ENCODE data around the gene CATSPERZ.
A peak's percentile ranks its signal among the peaks of the same experiment; 100 is the strongest.
"Not testable (repeated sequence)": the region's sequence is repeated elsewhere in the genome, so short reads cannot be mapped to it uniquely, and the experiment has no call there.

Gene CATSPERZ

DNA sequence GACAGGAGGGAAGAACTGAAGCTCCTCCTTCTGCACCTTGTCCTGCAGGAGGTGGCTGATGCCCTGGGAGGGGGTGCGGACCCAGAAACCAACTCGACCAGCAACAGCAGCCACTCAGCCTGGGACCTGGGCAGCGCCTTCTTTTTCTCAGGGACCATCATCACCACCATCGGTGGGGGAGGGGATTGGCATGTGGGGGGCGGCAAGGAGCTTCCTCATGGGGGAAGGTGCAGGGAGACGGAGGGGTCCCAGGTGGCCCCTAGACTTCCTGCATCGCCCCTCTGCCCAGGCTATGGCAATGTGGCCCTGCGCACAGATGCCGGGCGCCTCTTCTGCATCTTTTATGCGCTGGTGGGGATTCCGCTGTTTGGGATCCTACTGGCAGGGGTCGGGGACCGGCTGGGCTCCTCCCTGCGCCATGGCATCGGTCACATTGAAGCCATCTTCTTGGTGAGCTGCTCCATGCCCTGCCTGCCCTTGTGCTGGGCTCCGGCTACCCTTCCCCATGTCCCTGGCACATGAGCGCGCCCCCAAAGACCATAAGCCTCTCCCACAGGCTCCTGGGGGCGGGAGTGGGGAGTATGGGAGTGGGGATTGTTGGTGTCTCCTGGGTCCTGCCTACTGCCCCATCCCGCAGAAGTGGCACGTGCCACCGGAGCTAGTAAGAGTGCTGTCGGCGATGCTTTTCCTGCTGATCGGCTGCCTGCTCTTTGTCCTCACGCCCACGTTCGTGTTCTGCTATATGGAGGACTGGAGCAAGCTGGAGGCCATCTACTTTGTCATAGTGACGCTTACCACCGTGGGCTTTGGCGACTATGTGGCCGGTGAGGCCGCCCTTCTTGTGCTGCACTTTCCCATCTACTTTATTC is 3.1 kb upstream of the CATSPERZ start:
- TF ChIP-seq GATA1 (IDR thresholded peaks at IDR 0.05; ENCODE audit: low read depth, low read length) (no peak), POLR2A (IDR thresholded peaks at IDR 0.05; ENCODE audit: low read length) (no peak)
- no peak for DNase-seq

DNA sequence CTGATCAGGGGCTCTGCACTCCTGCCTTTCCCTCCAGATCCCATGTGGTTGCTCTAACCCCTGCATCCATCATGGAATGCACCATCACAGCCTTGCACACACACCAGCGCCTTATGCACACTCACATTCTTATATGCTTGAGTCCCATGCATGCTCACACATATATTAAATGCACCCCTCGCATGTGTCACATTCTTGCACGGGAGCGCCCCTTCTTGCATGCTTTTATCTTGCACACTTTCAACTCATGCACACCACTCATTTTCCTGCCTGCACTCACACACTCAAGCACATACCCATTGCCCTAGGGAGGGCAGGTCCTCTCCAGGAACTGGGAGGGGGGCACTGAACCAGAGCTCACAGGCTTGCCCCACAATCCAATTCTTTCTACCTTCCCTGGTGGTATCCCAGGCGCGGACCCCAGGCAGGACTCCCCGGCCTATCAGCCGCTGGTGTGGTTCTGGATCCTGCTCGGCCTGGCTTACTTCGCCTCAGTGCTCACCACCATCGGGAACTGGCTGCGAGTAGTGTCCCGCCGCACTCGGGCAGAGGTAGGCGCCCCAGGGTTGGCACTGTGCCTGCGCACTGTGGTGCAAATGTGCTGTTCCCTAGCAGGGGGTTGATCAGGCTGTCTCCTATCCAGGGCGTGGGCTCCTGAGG is 2.3 kb upstream of the CATSPERZ start:
- DNase-seq: no peak
- TF ChIP-seq GATA1 (IDR thresholded peaks at IDR 0.05; ENCODE audit: low read depth, low read length) (no peak), POLR2A (IDR thresholded peaks at IDR 0.05; ENCODE audit: low read length) (no peak)

DNA sequence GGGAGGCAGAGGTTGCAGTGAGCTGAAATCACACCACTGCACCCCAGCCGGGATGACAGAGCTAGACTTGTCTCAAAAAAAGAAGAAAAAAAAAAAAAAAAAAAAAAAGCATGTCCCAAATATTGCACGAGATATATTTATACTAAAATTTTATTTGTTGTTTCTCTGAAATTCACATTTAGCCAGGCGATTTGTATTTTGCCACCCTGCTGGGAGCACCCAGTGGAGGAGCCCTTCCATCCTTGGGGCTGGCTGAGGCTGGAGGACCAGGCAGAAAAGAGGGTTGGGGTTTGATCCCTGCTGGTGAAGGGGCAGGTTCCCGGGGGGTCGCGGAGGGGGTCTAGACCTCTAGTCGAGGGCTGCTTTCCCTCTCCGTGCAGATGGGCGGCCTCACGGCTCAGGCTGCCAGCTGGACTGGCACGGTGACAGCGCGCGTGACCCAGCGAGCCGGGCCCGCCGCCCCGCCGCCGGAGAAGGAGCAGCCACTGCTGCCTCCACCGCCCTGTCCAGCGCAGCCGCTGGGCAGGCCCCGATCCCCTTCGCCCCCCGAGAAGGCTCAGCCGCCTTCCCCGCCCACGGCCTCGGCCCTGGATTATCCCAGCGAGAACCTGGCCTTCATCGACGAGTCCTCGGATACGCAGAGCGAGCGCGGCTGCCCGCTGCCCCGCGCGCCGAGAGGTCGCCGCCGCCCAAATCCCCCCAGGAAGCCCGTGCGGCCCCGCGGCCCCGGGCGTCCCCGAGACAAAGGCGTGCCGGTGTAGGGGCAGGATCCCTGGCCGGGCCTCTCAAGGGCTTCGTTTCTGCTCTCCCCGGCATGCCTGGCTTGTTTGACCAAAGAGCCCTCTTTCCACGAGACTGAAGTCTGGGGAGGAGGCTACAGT is 952 bp upstream of the CATSPERZ start:
- TF ChIP-seq POLR2A (IDR thresholded peaks at IDR 0.05; ENCODE audit: low read length) (no peak), GATA1 (IDR thresholded peaks at IDR 0.05; ENCODE audit: low read depth, low read length) (no peak)
- DNase-seq: peak; percentile 39 to 67

DNA sequence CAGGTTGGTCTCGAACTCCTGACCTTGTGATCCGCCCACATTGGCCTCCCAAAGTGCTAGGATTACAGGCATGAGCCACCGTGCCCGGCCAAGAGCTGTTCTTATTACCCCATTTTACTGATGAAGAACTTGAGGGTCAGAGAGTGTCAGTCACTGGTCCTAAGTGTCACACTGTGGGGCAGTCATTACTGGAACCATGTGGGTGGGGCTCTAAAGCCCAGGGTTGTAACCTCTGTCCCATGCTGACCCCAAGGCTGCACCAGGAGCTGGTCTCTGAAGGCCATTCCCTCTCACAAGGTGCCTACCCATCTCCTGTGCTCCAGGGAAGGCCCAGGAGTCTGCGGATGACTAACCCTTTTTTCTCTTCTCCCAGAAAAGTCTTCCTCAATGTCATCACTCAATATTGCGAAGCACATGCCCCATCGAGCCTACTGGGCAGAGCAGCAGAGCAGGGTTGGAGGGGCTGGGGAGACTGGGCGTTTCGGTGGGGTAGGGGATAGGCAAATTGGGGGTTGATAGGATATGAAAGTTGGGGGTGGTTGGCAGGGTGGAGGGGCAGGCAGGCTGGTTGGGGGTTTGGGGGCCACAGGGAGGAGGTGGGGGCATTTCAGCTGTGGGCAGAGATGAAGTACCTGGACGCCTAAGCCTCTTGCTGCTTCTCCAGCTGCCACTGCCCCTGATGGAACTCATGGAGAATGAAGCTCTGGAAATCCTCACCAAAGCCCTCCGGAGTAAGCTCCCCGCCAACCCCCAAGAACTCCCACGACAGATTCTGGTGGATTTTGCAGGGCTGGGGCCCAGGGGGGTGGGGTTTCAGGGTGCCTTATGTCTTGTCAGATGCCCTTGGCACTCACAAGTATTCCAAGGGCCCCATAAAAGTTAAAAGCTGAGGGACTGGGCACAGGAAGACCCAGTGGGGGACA is 3.2 kb downstream of the CATSPERZ start:
- TF ChIP-seq POLR2A (IDR thresholded peaks at IDR 0.05; ENCODE audit: low read length) (no peak), GATA1 (IDR thresholded peaks at IDR 0.05; ENCODE audit: low read depth, low read length) (no peak)
- no peak for DNase-seq

DNA sequence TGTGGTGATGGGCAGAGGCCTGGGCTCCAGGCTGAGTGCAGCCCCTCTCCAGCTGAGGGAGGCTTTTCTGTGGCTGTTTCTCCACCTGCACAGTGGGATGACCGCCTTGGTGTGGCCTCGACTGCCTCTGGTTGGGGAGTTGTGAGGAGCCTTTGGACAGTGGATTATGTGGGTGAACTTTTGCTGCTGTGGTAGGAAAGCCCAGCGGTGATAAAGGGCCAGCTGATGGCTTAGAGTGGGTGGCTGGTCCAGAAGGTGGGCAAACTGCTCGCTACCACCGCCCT is 3.8 kb downstream of the CATSPERZ start:
- TF ChIP-seq POLR2A (IDR thresholded peaks at IDR 0.05; ENCODE audit: low read length): no peak
- TF ChIP-seq GATA1 (IDR thresholded peaks at IDR 0.05; ENCODE audit: low read depth, low read length): no peak
- no peak for DNase-seq

DNA sequence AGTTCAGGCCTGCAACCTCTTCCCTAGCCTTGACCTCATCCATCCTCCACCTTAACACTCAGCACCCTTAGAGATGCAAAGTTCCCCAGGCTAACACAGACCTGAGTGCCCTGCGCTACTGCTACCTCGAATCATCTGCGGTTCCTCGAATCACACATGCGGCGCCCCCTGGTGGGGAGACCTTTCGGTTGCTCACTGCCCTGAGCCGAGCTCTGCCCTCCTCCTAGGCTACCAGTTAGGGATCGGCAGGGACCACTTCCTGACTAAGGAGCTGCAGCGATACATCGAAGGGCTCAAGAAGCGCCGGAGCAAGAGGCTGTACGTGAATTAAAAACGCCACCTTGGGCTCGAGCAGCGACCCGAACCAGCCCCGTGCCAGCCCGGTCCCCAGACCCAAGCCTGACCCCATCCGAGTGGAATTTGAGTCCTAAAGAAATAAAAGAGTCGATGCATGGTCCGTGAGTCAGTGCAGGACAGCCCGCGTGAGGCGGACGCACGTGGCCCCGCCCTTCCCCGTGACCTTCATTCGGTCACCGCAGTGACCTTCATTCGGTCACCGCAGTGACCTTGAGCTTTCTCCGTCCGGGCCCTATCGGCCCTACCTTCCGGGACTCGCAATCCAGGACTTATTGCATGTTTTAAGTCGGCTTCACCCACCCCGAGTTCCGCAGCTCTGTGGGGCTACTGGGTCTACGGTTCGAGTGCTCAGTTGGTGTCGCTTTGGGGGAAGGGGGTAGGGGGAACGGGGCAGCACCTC is 4.3 kb downstream of the CATSPERZ start:
- DNase-seq: peak; percentile 93 to 95
- peak; percentile 40 for TF ChIP-seq POLR2A (IDR thresholded peaks at IDR 0.05; ENCODE audit: low read length)
- no peak for TF ChIP-seq GATA1 (IDR thresholded peaks at IDR 0.05; ENCODE audit: low read depth, low read length)

DNA sequence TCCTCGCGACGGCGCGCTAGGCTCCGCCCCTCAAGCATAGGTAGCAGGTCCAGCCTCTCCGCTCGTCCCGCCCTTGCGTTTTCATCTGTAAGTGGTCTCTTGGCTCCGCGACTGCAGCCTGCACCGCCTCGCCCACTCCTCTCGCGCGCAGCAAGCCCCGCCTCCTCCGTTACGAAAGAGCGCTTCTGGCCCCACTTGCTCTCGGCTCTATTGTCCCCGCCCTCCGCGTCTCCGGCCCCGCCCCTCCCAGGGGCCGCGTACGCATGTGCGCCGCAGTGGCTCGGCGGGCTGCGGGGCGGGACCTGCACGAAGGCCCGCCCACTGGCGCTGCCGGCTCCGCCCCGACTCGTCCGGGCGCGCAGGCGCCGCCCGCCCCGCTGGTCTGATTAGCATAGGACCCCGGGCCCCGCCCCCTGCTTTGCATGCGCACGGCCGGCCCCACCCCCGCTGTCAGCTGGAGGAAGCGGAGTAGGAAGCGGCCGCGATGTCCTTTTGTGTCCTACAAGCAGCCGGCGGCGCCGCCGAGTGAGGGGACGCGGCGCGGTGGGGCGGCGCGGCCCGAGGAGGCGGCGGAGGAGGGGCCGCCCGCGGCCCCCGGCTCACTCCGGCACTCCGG is 5.0 kb downstream of the CATSPERZ start, which contains the start of gene ESRRA:
Gene ESRRA, plus strand, starts transcription at position 450 of the 616 bp plus-strand sequence. CDS start 1,656 bp downstream, outside the sequence.
- no peak for TF ChIP-seq POLR2A (IDR thresholded peaks at IDR 0.05; ENCODE audit: low read length)
- no peak for TF ChIP-seq GATA1 (IDR thresholded peaks at IDR 0.05; ENCODE audit: low read depth, low read length)

DNA sequence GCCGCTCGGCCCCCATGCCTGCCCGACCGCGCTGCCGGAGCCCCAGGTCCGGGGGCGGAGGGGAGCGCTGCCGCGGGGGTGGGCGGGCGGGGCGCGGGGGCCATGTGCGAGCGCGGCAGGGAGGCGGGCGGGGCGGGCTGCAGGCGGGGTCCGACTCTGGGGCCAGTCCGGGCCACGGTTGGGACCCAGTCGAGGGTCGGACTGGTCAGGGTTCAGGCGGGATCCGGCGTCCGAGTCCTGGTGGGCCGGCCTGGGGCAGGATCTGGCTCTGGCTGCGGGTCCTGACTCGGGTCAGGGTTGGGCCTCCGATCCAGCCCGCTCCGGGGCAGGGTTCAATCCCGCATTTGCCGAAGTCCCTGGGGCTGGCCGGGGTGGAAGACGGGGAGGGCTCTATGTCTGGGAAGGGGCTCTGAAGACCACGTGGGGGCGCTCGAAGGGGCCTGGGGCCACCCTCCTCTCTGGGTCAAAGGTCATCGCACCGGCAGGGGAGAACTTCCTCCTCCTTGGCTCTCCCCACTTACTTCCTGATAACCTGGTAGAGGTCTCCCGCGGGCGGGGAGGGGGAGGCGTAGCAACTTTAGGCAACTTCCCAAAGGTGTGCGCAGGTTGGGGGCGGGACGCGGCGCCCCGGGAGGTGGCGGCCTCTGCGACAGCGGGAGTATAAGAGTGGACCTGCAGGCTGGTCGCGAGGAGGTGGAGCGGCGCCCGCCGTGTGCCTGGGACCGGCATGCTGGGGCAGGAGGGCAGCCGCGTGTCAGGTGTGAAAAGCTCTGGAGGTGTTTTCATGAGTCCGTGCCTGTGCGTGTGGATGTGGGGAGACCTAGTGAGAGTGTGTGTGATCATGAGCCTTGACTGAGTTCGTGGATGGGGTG is 5.8 kb downstream of the CATSPERZ start:
- TF ChIP-seq GATA1 (IDR thresholded peaks at IDR 0.05; ENCODE audit: low read depth, low read length) (no peak), POLR2A (IDR thresholded peaks at IDR 0.05; ENCODE audit: low read length) (peak; percentile 13)
- DNase-seq: peak; percentile 78 to 82

More for the DNA sequence above, 5.0 kb downstream of the CATSPERZ start, which contains the start of gene ESRRA:
- peak; percentile 100 for DNase-seq

DNA sequence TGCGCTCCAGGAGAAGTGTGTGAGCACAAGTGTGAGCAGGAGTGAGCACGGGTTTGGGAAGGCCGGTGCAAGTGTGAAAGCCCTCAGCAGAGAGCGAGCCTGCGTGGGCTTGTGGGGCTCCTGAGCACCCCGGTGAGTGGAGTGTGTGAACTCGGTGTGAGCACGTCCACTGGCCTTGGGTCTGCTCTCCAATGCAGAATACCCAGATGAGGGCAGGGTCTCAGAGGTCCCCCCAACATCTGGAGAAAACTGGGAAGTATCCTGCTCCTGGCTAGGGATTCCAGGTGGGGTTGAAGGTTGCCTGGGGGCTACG is 6.4 kb downstream of the CATSPERZ start:
- DNase-seq: no peak
- TF ChIP-seq GATA1 (IDR thresholded peaks at IDR 0.05; ENCODE audit: low read depth, low read length) (no peak), POLR2A (IDR thresholded peaks at IDR 0.05; ENCODE audit: low read length) (peak; percentile 0)

DNA sequence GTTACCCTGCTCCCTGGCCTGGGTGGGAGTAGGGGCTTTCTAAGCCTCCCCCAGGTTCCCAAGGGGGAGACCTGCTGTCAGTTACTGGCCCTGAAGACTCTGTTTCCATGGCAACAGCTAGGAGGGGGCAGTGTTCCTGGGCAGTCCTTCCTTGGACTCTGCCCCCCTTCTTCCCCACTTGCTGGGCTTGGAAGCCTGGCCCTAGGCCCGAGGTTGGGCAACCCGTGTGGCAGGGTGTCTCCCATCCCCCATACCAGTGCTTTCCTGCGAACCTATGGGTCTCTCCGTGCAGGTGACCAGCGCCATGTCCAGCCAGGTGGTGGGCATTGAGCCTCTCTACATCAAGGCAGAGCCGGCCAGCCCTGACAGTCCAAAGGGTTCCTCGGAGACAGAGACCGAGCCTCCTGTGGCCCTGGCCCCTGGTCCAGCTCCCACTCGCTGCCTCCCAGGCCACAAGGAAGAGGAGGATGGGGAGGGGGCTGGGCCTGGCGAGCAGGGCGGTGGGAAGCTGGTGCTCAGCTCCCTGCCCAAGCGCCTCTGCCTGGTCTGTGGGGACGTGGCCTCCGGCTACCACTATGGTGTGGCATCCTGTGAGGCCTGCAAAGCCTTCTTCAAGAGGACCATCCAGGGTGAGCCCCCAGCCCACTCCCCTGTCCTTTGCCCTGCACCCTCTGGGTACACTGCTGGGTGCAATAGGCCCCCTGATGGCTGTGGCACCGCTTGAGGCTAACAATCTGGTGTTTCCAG is 6.9 kb downstream of the CATSPERZ start:
- DNase-seq: no peak
- no peak for TF ChIP-seq POLR2A (IDR thresholded peaks at IDR 0.05; ENCODE audit: low read length)
- no peak for TF ChIP-seq GATA1 (IDR thresholded peaks at IDR 0.05; ENCODE audit: low read depth, low read length)

DNA sequence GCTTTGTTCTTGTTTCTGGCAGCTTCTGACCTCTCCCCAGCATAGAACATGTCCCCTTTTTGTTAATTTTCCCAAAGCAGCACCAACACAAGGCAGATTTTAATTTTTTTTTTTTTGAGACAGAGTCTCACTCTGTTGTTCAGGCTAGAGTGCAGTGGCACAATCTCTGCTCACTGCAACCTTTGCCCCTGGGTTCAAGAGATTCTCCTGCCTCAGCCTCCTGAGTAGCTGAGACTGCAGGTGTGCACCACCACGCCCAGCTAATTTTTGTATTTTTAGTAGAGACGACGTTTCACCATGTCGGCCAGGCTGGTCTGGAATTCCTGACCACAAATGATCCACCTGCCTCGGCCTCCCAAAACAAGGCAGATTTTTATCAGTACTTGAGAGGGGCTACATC is 7.6 kb downstream of the CATSPERZ start:
- not testable (repeated sequence) for DNase-seq
